CD1c-positive myeloid dendritic cell (primary cell): ENCODE results near the gene CBL.
"Not testable (repeated sequence)": the region's sequence is repeated elsewhere in the genome, so short reads cannot be mapped to it uniquely, and the experiment has no call there.

Experiments
- DNase-seq: peaks from one replicate; pipeline ENCODE4 v3.0.0-alpha.2; 2016; ENCODE audit errors: extremely low spot score

CBL gene

DNA sequence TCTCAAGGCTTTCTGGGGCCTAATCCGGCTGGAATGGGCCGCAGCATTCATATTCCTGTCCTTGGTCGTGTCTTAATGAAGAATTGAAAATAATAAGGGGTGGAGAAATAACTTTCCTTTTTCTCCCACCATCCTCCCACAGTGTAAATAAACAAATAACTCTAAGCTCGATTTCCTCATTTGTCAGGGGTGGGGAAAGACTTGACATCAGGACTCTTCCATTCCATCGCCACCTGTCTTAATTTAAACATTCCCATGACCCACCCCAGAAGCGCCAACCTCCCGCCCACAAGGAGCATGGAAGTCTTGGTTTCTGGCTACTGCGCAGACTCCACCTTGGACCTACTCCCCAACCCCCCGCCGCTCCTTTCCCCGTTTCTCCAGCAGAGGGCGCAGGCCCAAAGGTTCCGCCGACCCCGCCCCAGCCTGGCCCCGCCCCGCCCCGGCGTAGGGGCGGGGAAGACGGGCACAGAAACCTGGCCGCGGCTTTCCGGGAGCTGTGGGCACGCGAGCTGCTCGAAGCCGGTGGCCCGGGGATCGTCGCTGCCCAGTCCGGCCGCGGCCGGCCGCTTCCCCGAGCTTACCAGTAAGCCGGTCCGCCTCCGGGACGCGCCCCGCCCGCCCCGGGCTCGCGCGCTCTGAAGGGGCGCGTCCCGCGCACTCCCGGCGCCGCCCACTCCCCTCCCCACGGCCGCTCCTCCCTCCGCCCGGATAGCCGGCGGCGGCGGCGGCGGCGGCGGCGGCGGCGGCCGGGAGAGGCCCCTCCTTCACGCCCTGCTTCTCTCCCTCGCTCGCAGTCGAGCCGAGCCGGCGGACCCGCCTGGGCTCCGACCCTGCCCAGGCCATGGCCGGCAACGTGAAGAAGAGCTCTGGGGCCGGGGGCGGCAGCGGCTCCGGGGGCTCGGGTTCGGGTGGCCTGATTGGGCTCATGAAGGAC lies at the start of gene CBL:
Gene CBL (plus strand): TSS at position 766 of the 937 bp plus-strand sequence. CDS start 79 bp downstream, at position 845.
- peak; percentile 96 for DNase-seq

- DNase-seq = no peak
These were observed 49.6 kb upstream of the CBL start for GRCh38 chr11:119156496-119156895.

DNA sequence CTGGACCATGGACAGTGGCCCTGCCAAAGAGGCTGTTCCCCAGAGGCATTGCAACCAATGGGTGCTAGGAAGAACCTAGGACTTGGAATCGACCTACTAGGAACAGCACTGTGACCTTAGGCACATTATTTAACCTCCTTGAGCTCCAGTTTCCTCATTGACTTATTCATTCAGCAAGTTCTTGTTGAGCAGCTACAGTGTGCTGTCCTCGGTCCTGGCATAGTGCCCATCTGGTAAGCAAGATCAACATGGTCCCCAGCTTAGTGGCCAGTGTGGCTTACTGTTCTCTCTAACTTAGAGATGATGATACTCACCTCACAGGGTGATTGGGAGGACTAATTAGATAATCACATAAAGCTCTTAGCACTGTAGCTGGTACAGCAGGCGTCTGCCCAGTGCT lies 49.1 kb upstream of the CBL start:
- DNase-seq = no peak

DNA sequence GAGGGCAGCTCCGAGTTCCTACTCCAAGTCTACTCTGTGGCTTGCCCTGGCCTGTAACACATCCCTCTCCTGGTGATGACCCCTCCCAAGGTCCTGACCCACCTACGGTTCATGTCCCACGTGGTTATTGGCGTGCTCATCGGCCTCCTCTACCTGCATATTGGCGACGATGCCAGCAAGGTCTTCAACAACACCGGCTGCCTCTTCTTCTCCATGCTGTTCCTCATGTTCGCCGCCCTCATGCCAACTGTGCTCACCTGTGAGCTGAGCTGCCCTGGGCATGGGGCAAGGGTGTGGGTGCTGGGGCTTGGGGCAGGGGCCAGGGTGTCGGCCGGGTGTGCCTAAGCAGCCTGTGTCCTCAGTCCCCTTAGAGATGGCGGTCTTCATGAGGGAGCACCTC lies 47.7 kb upstream of the CBL start:
- no peak for DNase-seq

- no peak for DNase-seq
These were observed 46.0 kb upstream of the CBL start for GRCh38 chr11:119160151-119160550.

DNA sequence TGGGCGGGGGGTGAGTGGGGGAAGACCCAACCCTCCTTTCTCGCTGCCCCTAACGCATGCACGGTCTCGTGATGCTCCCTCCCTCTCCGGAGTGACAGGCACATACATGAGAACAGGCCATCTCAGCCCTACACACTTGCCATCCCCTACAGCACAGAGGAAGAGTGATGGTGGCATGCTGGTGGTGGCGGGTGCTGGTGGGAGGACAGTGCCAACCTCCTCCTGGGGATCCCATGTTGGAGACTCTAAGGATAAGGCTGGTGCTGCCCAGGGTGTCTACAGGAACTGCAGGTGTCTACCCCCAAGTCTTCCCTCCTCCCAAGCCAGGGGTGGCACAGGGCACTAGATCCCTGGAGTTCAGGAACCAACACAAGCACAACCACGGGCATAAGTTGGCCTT lies 44.3 kb upstream of the CBL start:
- no peak for DNase-seq

DNA sequence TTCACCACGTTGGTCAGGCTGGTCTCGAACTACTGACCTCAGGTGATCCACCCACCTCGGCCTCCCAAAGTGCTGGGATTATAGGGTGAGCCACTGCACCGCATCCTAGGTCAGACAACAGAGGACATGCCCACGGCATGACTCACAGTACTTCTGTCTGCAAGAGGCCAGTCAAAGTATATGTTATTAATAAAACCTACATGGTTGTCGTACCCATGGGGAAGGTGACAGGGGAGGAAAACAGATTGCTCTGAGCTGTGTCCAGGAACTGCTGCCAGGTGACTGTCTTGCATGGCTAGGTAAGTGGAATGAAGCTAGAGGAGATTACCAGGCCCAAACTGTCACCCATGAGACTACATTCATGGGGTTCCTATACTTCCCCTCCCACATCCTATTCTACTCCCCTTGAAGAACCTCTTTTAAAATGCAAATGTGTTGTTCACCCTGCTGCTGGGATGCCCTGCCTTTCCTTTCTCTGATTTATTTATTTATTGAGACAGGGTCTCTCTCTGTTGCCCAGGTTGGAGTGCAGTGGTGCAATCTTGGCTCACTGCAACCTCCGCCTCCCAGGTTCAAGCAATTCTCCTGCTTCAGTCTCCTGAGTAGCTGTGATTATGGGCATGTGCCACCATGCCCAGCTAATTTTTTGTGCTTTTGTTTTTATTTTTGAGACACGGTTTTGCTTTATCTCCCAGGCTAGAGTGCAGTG lies 39.6 kb upstream of the CBL start:
- no peak for DNase-seq

DNA sequence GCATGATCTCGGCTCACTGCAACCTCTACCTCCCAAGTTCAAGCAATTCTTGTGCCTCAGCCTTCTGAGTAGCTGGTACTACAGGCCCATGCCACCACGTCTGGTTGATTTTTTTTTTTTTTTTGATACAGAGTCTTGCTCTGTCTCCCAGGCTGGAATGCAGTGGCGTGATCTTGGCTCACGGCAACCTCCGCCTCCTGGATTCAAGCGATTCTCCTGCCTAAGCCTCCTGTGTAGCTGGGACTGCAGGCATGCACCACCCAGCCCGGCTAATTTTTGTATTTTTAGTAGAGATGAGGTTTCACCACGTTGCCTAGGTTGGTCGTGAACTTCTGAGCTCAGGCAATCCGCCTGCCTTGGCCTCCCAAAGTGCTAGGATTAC lies 39.1 kb upstream of the CBL start:
- not testable (repeated sequence) for DNase-seq

DNA sequence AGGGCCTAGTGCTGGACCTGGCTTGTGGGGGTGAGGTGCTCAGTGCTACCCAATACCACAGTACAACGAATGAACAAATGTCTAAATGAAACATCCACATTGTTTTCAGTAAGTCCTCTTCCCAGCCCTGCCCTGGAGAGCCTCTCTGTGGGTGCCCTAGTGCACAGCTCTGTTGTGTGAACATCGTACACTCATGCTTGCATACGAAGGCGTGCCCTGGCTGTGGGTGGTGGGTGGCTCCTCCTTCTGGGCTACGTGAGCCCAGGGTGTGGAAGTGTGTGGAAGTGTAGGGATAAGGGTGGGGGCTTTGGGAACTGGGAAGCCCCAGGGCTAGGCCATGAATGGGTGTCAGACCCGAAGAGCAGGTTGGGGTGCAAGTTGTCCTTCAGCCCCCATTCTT lies 38.2 kb upstream of the CBL start:
- peak; percentile 35 for DNase-seq

DNA sequence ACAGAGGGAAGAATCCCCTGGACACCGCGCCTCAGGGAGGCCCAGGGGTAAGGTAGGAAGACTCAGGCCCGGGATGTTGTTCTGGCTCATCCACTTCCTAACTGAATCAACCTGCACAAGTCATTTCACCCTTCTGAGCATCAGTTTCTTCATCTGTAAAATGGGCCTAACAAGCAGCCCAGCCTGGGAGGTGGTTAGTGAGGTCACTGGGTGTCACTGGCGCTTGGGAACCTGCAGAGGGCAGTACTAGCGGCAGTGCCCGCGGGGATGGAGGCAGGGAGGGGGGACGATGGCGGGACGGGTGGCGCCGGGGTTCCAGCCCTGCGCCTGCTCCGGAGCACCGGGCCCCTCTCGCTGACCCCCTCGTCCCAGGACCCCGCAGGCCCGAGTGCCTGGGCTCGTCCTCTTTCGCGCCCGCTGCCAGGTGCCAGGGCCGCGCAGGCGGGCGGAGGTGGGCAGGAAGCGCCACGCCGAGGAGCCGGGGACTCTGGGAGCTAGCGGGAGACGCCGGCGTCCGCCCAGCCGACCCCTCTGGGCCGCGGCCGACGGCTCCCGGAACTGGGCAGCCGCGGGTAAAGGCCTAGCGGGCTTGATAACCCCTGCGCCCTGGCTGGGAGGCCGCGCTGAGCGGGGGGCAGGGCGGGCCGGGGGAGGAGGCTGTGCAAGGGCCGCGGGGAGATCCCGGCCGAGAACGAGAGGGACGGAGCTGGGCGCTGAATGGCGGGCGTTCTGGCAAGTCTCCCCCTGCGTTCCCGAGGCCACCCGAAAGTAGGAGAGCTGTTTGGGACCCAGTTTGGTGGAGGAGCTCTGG lies 37.5 kb upstream of the CBL start, which contains the start of gene NLRX1:
Gene NLRX1 (plus strand): TSS at position 255 of the 811 bp plus-strand sequence. CDS start 2,679 bp downstream, outside the sequence.
- peak; percentile 87 for DNase-seq

DNA sequence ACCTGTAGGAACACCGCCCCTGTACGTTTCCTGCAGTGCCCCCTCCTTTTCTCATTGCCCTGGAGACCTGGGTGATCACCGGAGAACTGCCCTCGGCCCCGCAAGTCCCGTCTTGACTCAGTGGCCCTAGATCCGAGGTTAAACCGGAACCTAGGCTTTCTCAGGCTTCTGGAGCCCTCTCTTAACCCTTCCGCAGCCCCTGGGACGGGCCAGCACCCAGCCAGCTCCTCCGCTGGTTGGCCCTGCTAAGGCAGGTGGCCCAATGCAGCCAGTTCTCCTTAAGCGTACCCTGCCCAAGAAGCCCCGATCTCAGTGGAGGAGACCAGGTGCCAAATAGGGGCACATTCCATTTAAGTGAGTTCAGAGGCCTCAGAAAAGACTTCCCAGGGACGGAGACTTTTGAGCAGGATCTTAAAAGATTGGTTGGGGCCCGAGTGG lies 36.8 kb upstream of the CBL start:
- peak; percentile 11 for DNase-seq

GRCh38 chr11:119172513-119172912 lies 33.6 kb upstream of the CBL start:
- peak; percentile 60 for DNase-seq

GRCh38 chr11:119173453-119173852 lies 32.7 kb upstream of the CBL start:
- DNase-seq = no peak

GRCh38 chr11:119175493-119176077 lies 30.6 kb upstream of the CBL start:
- DNase-seq = no peak

DNA sequence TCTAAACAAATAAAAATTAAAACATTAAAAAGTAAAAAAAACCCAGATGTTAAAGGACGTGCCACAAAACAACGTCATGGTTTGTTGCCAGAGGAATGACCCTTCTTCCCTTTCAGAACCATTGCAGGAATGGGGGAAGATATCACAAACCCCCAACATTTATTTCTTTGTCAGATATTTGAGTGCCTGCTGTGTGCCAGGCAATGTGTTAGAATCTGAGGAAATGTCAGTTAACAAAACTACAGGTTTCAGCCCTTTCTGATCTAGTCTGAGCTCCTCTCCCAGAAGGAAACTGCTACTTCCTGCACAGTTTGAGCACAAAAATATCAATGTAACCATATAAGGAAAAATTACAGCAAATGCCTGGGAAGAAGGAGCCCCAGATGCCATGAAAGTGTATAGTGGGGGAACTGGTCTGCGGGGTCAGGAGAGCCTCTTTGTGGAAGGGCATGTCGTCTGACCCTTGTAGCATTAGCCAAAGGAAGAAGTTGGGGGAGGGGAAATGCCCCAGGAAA lies 27.9 kb upstream of the CBL start:
- DNase-seq = no peak

- no peak for DNase-seq
These were observed 26.8 kb upstream of the CBL start for GRCh38 chr11:119179342-119179741.

DNA sequence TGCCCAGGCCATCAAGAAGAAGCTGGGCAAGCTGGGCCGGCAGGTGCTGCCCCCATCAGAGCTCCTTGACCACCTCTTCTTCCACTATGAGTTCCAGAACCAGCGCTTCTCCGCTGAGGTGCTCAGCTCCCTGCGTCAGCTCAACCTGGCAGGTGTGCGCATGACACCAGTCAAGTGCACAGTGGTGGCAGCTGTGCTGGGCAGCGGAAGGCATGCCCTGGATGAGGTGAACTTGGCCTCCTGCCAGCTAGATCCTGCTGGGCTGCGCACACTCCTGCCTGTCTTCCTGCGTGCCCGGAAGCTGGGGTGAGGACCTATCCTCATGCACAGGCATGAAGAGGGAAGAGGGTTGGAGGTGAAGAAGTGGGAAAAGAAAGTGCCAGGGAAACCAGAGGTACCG lies 26.2 kb upstream of the CBL start:
- DNase-seq = no peak

DNA sequence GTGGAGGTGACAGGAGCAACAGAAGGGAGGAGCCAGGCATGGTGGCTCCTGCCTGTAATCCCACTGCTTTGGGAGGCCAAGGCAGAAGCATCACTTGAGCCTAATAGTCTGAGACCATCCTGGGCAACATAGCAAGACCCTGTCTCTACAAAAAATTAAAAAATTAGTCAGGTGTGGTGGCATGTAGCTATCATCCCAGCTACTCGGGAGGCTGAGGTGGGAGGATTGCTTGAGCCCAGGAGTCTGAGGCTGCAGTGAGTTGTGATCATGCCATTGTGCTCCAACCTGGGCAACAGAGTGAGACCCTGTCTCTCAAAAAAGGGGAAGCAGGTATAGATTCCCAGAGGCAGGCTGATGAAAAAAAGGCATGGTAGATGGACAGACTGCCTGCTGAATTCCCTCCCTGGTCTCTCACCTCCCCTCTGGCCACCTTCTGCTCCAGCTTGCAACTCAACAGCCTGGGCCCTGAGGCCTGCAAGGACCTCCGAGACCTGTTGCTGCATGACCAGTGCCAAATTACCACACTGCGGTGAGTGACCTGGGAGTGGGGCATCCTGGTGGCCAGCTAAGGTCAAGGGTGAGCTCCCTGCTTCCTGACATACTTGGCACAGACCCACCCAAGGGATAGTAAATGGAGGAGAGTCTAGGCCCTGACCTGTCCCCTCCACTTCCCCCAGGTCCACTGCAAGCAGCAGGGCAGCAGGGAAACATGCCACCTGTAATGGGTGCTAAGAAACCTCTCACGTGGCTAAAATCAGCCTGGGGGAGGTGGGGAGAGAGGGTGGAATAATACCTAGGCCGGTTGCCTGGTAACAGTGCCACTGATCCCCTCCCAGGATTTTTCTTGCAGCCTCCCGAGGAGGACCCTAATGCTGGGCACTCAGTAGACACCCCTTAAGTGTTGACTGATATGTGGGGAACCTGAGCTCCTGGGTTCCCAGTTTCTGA lies 25.1 kb upstream of the CBL start:
- no peak for DNase-seq

DNA sequence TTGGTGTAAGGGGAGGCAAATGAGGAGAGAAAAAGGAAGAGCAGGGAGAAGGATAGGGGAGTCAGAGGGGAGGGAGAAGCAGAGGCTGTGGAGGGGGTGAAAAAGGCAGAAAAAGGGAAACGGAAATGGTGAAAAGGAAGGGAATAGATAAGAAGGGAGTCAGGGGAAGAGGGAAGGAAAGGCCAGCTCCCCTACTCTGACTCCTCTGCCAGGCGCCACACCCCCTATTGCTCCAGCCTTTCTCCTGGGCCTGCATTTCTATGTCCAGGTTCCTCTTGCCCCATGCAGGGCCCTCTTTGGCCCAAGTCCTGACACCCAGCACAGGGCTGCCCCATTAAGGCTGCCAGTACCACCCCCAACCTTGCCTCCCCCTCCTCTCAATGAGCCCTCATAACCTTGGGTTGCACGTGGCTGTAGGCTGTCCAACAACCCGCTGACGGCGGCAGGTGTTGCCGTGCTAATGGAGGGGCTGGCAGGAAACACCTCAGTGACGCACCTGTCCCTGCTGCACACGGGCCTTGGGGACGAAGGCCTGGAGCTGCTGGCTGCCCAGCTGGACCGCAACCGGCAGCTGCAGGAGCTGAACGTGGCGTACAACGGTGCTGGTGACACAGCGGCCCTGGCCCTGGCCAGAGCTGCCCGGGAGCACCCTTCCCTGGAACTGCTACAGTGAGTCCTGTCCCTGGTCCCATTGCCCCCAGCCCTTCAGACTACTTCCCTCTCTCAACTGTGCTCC lies 24.3 kb upstream of the CBL start:
- no peak for DNase-seq
